Stimulated activated CD8-positive, alpha-beta memory T cell treated with anti-CD3 and anti-CD28 coated beads, Interleukin-12 subunit alpha, Interleukin-12 subunit beta, amount 100 ng/mL, for 1 hour (primary cell): Measurements from ENCODE around the gene LPIN3.
"Not testable (repeated sequence)": the region's sequence is repeated elsewhere in the genome, so short reads cannot be mapped to it uniquely, and the experiment has no call there.

Experiments used
- DNase-seq: peaks from one replicate; pipeline ENCODE4 v3.0.0-alpha.2; 2020; ENCODE audit warnings: low read depth

Gene LPIN3, protein sequence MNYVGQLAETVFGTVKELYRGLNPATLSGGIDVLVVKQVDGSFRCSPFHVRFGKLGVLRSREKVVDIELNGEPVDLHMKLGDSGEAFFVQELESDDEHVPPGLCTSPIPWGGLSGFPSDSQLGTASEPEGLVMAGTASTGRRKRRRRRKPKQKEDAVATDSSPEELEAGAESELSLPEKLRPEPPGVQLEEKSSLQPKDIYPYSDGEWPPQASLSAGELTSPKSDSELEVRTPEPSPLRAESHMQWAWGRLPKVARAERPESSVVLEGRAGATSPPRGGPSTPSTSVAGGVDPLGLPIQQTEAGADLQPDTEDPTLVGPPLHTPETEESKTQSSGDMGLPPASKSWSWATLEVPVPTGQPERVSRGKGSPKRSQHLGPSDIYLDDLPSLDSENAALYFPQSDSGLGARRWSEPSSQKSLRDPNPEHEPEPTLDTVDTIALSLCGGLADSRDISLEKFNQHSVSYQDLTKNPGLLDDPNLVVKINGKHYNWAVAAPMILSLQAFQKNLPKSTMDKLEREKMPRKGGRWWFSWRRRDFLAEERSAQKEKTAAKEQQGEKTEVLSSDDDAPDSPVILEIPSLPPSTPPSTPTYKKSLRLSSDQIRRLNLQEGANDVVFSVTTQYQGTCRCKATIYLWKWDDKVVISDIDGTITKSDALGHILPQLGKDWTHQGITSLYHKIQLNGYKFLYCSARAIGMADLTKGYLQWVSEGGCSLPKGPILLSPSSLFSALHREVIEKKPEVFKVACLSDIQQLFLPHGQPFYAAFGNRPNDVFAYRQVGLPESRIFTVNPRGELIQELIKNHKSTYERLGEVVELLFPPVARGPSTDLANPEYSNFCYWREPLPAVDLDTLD

GRCh38 chr20:41340327-41341055 is at the start of gene LPIN3:
TSS of gene LPIN3 (plus strand) at chr20:41340821. CDS start at chr20:41345804, 4,983 bp downstream.
- peak; percentile 8 for DNase-seq

GRCh38 chr20:41293269-41294037 is 47.2 kb upstream of the LPIN3 start:
- no peak for DNase-seq

GRCh38 chr20:41299899-41300298 is 40.7 kb upstream of the LPIN3 start:
- DNase-seq, result no peak

DNA sequence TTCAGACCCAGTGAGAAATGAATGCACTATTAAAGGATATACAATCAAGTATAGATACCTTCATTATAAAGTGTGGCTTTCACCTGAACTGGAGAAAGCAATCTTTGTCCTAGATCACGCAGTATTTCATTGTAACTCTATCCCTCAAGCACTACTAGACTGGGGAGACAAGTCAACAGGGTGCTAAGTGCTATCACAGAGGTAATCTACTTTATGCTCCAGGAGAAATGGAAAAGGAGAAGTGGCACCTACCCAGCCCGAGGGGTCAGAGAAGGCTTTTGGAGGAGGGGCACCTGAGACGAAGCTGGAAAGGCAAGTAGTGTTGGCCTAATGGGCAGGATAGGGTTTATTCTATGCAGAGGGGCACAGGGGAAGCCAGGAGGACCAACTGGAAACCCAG is 40.2 kb upstream of the LPIN3 start:
- DNase-seq, result no peak

DNA sequence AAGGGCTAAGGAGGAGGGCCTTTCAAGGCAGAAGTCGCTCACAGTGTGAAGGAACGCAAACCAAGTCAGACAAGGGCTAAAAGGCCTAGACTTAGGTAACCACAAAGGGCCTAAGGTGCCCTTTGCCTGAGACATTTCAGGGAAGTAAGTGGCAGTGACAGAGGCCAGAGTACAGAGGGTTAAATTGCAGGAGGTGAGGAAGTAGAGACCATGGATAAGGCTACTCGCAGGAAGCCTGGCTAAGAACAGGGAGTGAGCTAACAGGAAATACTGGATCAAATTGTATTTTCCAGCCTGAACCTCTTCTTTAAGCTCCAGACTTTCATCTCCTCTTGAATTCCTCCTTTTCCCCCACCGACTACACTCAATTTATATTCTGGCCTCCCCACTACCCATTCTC is 39.7 kb upstream of the LPIN3 start:
- no peak for DNase-seq

GRCh38 chr20:41304002-41304401 is 36.6 kb upstream of the LPIN3 start:
- no peak for DNase-seq

- DNase-seq, result no peak
Observed at GRCh38 chr20:41304424-41305079, 36.1 kb upstream of the LPIN3 start.

GRCh38 chr20:41306061-41306727 is 34.4 kb upstream of the LPIN3 start:
- DNase-seq, result no peak

DNA sequence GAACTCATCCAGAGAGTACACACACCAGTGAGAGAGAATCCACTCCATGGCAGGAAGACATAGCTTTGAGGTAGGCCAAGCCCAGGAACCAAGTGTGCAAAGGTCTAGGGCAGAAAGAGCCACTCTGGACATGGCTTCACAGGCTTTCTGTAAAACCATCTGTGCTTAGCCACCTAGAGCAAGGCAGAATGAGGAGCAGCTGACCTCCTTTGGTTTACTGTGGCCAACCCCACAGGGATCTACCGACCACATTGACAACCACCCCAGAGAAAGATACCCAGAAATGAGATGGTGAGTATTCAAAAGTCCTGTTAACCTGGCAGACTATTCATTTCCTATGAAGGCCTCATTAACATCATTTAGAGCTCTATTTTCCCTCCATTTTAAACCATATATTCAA is 33.6 kb upstream of the LPIN3 start:
- no peak for DNase-seq

DNA sequence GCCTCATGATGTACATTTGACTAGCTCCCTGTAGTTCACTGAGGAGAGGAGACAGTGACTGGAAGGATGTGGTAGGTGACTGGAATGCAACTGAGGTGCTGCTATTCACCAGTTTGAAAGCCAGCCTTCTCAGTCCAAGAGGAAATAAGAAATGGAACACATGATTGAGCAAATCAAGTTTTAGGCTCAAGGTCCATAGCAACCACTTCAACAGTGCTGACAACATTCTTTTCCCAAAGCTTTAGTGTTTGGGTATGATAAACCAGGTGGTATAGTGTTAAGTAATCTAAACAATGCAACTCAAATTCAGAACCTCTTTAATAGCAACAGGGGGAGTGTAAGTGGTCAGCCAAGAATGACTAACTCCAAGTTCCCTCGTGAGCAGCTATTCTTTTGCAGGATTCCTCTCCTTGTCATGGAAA is 32.3 kb upstream of the LPIN3 start:
- DNase-seq, result no peak

GRCh38 chr20:41308726-41309413 is 31.8 kb upstream of the LPIN3 start:
- DNase-seq, result no peak

- no peak for DNase-seq
Observed at GRCh38 chr20:41309817-41310216, 30.8 kb upstream of the LPIN3 start.

GRCh38 chr20:41312009-41312408 is 28.6 kb upstream of the LPIN3 start:
- not testable (repeated sequence) for DNase-seq

DNA sequence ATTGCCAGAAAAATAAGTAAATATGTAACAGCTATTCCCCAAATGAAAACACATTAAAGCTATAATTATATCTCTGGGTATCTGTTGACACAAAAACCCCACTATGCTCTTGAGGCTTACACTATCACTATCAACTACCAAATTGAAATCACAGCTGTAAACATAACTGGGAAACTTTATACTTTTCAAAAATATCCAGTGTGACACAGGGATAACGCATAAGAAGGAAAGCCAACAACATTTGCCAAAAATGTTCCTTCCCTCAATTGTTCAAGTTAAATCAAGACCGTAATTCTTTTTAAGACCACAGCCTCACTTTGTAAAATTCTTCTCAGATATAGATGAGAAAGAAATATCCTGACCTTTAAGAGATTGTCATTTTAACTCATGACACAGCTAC is 26.2 kb upstream of the LPIN3 start:
- DNase-seq, result no peak

GRCh38 chr20:41316051-41316450 is 24.6 kb upstream of the LPIN3 start:
- DNase-seq, result no peak

- peak; percentile 60 for DNase-seq
Observed at GRCh38 chr20:41316602-41317545, 23.7 kb upstream of the LPIN3 start.

- DNase-seq, result peak; percentile 89
Observed at GRCh38 chr20:41317546-41318270, 22.9 kb upstream of the LPIN3 start, which contains the start of gene ZHX3. TSS of gene ZHX3 (minus strand) at chr20:41317731. CDS start at chr20:41204916, 112,815 bp downstream.

DNA sequence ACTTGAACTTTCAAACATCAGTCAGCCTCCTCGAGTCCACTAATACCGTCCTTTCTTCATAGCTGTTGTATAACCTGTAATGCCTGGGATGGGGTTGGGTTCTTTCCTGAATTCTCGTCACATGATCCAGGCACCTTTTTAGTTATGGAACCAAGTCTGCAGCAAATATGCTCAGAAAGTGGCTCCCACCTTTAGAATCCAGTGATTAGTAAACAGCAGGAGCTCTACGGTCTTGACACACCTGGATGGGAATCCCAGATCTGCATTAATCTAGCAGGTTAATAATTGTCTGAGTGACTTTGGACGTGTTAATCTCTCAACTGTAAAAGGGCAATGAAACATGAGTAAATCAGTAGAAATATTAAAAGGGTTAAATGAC is 22.4 kb upstream of the LPIN3 start:
- no peak for DNase-seq
